GM23338 (cell line): ENCODE data around the gene NLRP1. TPM values are rescaled to one million over a fixed set of nuclear protein-coding genes. Genes with fewer than 3 reads are reported as not detected.

Source experiments
- ATAC-seq: fragments of 200-7000 bp; cut with Tn5 transposase; 3 replicates; pipeline ENCODE4 v1.9.1; 2020
- DNase-seq: peaks from one replicate; pipeline ENCODE4 v3.0.0-alpha.2; 2015; ENCODE audit warnings: low spot score
- H2AFZ ChIP-seq: fragments of 200-600 bp; sonication (generic); 2 replicates; pipeline ENCODE4 v1.8.0; 2016; ENCODE audit warnings: antibody characterized with exemption, mild to moderate bottlenecking, moderate library complexity
- H3F3A ChIP-seq: fragments of 200-600 bp; sonication (generic); replicated peaks from 2 replicates; pipeline ENCODE4 v1.8.0; 2017; ENCODE audit warnings: antibody characterized with exemption, mixed run types, low read depth
- H3K27ac ChIP-seq: fragments of 200-600 bp; sonication (generic); 2 replicates; pipeline ENCODE4 v1.6.1; 2016; ENCODE audit warnings: low read depth
- H3K27me3 ChIP-seq: fragments of 200-600 bp; sonication (generic); 2 replicates; pipeline ENCODE4 v1.8.0; 2016; ENCODE audit warnings: mild to moderate bottlenecking, mixed run types, moderate library complexity; ENCODE audit not compliant: insufficient read depth
- H3K36me3 ChIP-seq: fragments of 200-600 bp; sonication (generic); 2 replicates; pipeline ENCODE4 v1.8.0; 2016; ENCODE audit warnings: mild to moderate bottlenecking; ENCODE audit not compliant: insufficient read depth
- H3K4me1 ChIP-seq: fragments of 200-600 bp; sonication (generic); 2 replicates; pipeline ENCODE4 v1.8.0; 2016; ENCODE audit warnings: mild to moderate bottlenecking, moderate library complexity; ENCODE audit not compliant: insufficient read depth
- H3K4me2 ChIP-seq: fragments of 200-600 bp; sonication (generic); 2 replicates; pipeline ENCODE4 v1.7.1; 2017; ENCODE audit warnings: mixed run types
- H3K4me3 ChIP-seq: fragments of 200-600 bp; sonication (generic); 2 replicates; pipeline ENCODE4 v1.6.1; 2016; ENCODE audit warnings: mixed run types
- H3K79me2 ChIP-seq: fragments of 200-600 bp; sonication (generic); replicated peaks from 2 replicates; pipeline ENCODE4 v1.8.0; 2017; ENCODE audit warnings: mild to moderate bottlenecking; ENCODE audit not compliant: insufficient read depth
- H3K9me2 ChIP-seq: fragments of 200-600 bp; sonication (generic); 2 replicates; pipeline ENCODE4 v1.8.0; 2017; ENCODE audit not compliant: insufficient read depth
- H4K20me1 ChIP-seq: fragments of 200-600 bp; sonication (generic); replicated peaks from 2 replicates; pipeline ENCODE4 v1.8.0; 2017; ENCODE audit warnings: mild to moderate bottlenecking; ENCODE audit not compliant: insufficient read depth
- H3K27ac Mint-ChIP-seq: 2 replicates; pipeline ENCODE4 v1.8.0; 2020; ENCODE audit warnings: inconsistent platforms, mild to moderate bottlenecking, moderate library complexity, mixed read lengths
- H3K27me3 Mint-ChIP-seq: 3 replicates; pipeline ENCODE4 v1.8.0; 2022; ENCODE audit warnings: low read depth, mild to moderate bottlenecking, moderate library complexity, mixed read lengths, inconsistent platforms; ENCODE audit not compliant: insufficient read depth, poor library complexity
- H3K36me3 Mint-ChIP-seq: 3 replicates; pipeline ENCODE4 v1.8.0; 2021; ENCODE audit warnings: low read depth, mild to moderate bottlenecking, inconsistent platforms, moderate library complexity, mixed read lengths
- H3K4me1 Mint-ChIP-seq: 3 replicates; pipeline ENCODE4 v1.8.0; 2020; ENCODE audit warnings: mild to moderate bottlenecking, inconsistent platforms, mixed read lengths
- H3K4me3 Mint-ChIP-seq: 3 replicates; pipeline ENCODE4 v1.8.0; 2021; ENCODE audit warnings: moderate library complexity, mild to moderate bottlenecking, inconsistent platforms, mixed read lengths
- H3K9me3 Mint-ChIP-seq: 3 replicates; pipeline ENCODE4 v1.8.0; 2020; ENCODE audit warnings: moderate library complexity, mild to moderate bottlenecking, inconsistent platforms, mixed read lengths
- CREB1 ChIP-seq: fragments of 250-450 bp; sonication (Bioruptor Pico); IDR thresholded peaks from 2 replicates; pipeline ENCODE4 v1.5.0; 2020; ENCODE audit warnings: low read depth, mild to moderate bottlenecking, moderate library complexity
- ETS1 ChIP-seq: IDR thresholded peaks from 2 replicates; pipeline ENCODE4 v1.6.1; 2016; ENCODE audit warnings: antibody characterized with exemption
- EZH2 ChIP-seq: fragments of 200-600 bp; sonication (generic); IDR thresholded peaks from one replicate; pipeline ENCODE4 v1.8.0; 2017; ENCODE audit warnings: antibody characterized with exemption, mild to moderate bottlenecking, low read depth; ENCODE audit not compliant: unreplicated experiment
- JUNB ChIP-seq: IDR thresholded peaks from one replicate; pipeline ENCODE4 v1.6.1; 2016; ENCODE audit warnings: antibody characterized with exemption; ENCODE audit not compliant: unreplicated experiment
- POLR2AphosphoS5 ChIP-seq: IDR thresholded peaks from 2 replicates; pipeline ENCODE4 v1.6.1; 2016; ENCODE audit warnings: antibody characterized with exemption, low read depth
- REST ChIP-seq: IDR thresholded peaks from one replicate; pipeline ENCODE4 v1.6.1; 2018; ENCODE audit warnings: antibody characterized with exemption; ENCODE audit not compliant: unreplicated experiment
- ZNF114 ChIP-seq: fragments of 250-450 bp; sonication (Bioruptor Pico); IDR thresholded peaks from 2 replicates; pipeline ENCODE4 v1.5.0; 2020; ENCODE audit warnings: mild to moderate bottlenecking, moderate library complexity
- ZNF331 ChIP-seq: fragments of 250-450 bp; sonication (Bioruptor Pico); IDR thresholded peaks from 2 replicates; pipeline ENCODE4 v1.5.0; 2020; ENCODE audit warnings: low read depth, mild to moderate bottlenecking, moderate library complexity
- ZNF462 ChIP-seq: fragments of 250-450 bp; sonication (Bioruptor Pico); IDR thresholded peaks from 2 replicates; pipeline ENCODE4 v1.5.0; 2020; ENCODE audit warnings: mild to moderate bottlenecking, moderate library complexity
- polyA plus RNA-seq: library from polyadenylated mRNA; unstranded; fragments of >200 nt; fragmentation: Nextera tagmentation; extraction: Ambion mirVana; gene quantifications from 2 replicates; pipeline ENCODE4 v1.2.1, GENCODE V29; 2016
- total RNA-seq: library from RNA; depleted of rRNA; stranded (reverse); fragments of >200 nt; shearing (Covaris generic); gene quantifications from 2 replicates; pipeline ENCODE4 v1.2.3, GENCODE V29; 2014
- TF ChIP-seq, protein P1 (sequence below), 2 experiments: fragments of 200-600 bp in 1 of 2; sonication (generic) in 1 of 2; conservative IDR thresholded peaks; 2 replicates each; pipeline versions ENCODE4 v1.5.1 to v1.6.1; 2016 to 2017; ENCODE audit warnings: antibody characterized with exemption in 2 of 2, low read depth in 2 of 2, mild to moderate bottlenecking in 2 of 2, moderate library complexity in 1 of 2

NLRP1 gene
- total and polyA plus RNA-seq, 2 experiments from 2014 or later = 7.6 to 16.2 TPM

- H3K79me2 ChIP-seq = no peaks in the 10 kb centered on the region
- no peaks in the 10 kb centered on the region for H3F3A ChIP-seq
- H3K9me2 ChIP-seq = no peaks in the 10 kb centered on the region
- Mint-ChIP-seq H3K9me3 (no peaks in the 10 kb centered on the region; the same call in 2 of the 3 replicates), H3K27ac (no peak overlapping the region), H3K4me1 (no peaks in the 10 kb centered on the region), H3K4me3 (no peak overlapping the region), H3K36me3 (no peaks in the 10 kb centered on the region), H3K27me3 (no peaks in the 10 kb centered on the region)
- no peak for ATAC-seq
- H3K27ac ChIP-seq = no peak overlapping the region
- DNase-seq = no peak
- no peak overlapping the region for H3K4me3 ChIP-seq
- H3K4me1 ChIP-seq = no peaks in the 10 kb centered on the region
- H2AFZ ChIP-seq = no peak overlapping the region
- H3K27me3 ChIP-seq = no peaks in the 10 kb centered on the region
- no peaks in the 10 kb centered on the region for H4K20me1 ChIP-seq
- no peaks in the 10 kb centered on the region for H3K36me3 ChIP-seq
- TF ChIP-seq REST = no peak
- TF ChIP-seq CREB1 (CRISPR knock-in tag) = no peak
- TF ChIP-seq ZNF114 (CRISPR knock-in tag) = no peak
- TF ChIP-seq POLR2AphosphoS5 = no peak
- TF ChIP-seq ZNF462 = no peak
- TF ChIP-seq, protein P1, sequence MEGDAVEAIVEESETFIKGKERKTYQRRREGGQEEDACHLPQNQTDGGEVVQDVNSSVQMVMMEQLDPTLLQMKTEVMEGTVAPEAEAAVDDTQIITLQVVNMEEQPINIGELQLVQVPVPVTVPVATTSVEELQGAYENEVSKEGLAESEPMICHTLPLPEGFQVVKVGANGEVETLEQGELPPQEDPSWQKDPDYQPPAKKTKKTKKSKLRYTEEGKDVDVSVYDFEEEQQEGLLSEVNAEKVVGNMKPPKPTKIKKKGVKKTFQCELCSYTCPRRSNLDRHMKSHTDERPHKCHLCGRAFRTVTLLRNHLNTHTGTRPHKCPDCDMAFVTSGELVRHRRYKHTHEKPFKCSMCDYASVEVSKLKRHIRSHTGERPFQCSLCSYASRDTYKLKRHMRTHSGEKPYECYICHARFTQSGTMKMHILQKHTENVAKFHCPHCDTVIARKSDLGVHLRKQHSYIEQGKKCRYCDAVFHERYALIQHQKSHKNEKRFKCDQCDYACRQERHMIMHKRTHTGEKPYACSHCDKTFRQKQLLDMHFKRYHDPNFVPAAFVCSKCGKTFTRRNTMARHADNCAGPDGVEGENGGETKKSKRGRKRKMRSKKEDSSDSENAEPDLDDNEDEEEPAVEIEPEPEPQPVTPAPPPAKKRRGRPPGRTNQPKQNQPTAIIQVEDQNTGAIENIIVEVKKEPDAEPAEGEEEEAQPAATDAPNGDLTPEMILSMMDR (conservative IDR thresholded peaks at IDR 0.05; ENCODE audit: low read depth in 2 of 2) = no peak
- no peak for TF ChIP-seq ZNF331 (CRISPR knock-in tag)
- no peak for TF ChIP-seq EZH2
- TF ChIP-seq ETS1 = no peak
- no peak for TF ChIP-seq JUNB
- no peak overlapping the region for H3K4me2 ChIP-seq
These were observed 44.8 kb upstream of the NLRP1 start for GRCh38 chr17:5629128-5629527.
